KBM-7 (cell line): Measurements from ENCODE around the gene SC5D.

Experiments
- DNase-seq: peaks from one replicate; pipeline ENCODE4 v3.0.0-alpha.2; 2015
- in situ Hi-C: fragments of 300-500 bp; cut with MboI; formaldehyde crosslinking; loops from 2 replicates; pipeline ENCODE4 v1.14.3; 2020; ENCODE audit warnings: low sequenced_read_pairs, low pct_unique_long_range_greater_than_20kb, mixed read lengths

Gene SC5D

DNA sequence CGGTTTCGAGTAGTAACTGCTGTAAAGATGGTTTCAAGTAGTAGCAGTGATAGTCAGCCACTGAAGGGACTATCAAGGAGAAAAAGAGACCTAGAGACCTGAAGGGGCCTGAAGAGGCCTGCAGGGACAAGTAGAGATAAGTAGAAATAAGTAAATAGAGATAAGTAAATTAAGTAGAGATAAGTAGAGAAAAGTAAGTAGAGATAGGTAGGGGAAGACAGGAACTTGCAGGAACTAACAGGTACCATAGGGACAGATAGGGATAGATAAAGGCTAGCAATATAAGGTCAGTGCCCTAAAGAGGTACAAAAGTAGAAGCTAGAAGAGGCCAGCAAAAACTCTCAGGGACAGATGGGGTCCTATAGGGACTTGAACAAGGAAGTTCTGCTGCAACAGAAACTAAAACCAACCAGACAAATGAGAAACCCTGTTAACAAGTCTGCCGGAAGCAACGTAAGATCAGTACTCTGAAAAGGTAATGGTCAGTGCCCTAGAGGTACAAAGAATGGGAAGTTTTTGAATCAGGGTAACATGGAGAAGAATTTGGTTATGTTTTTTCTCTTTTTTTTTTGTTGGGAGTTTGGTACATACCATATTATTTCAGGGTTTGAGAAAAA, 9.6 kb upstream of the SC5D start:
- DNase-seq, result no peak

DNA sequence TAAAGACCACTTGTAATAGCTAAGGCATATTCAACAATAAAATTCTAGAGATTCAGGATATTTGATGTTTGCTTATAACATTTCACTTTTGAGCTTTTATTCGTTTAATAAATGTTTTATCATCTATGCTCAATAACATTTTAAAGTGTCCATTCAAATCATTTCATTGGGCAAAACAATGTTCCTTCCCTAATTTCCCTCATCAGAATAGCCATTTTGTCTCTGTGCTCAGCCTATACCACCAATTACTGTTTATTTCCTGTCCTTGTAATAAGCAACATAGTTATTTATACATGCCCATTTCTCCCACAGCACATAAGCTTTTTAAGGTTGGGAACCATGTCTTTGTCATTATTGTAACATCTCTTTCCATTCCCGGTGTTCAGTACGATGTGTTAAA, 1.3 kb upstream of the SC5D start:
- no peak for DNase-seq
- in situ Hi-C loops, result no loop called here

More for the DNA sequence above, 9.6 kb upstream of the SC5D start:
- in situ Hi-C loops, result no loop called here

DNA sequence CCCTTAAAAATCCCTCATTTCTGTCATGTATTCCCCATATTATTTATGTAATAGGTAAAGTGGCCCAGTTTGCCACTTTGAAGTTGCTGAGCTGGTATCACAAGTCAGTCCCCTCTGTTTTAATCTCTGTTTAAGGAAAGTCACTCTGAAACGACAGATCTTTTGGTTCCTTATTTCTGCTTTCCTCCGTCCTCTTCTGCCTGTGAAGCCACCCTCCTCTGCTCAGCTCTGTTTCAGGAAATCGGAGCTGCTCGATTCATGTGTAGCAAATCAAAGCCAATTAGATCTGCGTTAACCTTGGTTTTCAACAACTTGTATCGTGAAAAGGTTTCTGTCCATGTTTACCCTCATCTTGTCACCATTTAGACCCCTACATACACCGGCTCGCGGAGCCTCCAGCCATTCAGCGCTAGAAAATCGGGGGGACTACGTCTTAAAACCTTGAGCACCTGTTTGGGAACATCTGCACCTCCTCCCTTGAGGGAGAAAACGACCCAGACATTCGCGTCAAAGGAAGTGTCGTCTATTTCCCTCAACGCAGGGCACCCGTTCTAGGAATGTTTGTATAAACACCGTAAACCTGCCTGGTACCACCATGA, 576 bp upstream of the SC5D start:
- in situ Hi-C loops, result no loop called here
- peak; percentile 61 for DNase-seq

DNA sequence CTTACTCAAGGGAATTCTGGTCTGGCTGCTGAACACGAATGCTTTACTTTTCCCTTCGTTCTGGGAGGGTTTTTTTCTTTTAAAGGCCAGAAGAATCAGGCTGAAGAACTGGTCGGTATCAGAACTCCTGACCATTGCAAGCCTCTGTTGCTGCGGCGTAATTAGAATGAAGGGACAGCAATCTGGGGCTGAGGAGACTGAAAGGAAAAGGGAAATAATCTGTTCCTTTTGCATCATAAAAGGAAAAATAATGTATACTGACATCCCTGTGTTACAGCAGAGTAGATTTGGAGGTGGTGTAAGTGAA, 670 bp downstream of the SC5D start:
- in situ Hi-C loops, result no loop called here
- no peak for DNase-seq

DNA sequence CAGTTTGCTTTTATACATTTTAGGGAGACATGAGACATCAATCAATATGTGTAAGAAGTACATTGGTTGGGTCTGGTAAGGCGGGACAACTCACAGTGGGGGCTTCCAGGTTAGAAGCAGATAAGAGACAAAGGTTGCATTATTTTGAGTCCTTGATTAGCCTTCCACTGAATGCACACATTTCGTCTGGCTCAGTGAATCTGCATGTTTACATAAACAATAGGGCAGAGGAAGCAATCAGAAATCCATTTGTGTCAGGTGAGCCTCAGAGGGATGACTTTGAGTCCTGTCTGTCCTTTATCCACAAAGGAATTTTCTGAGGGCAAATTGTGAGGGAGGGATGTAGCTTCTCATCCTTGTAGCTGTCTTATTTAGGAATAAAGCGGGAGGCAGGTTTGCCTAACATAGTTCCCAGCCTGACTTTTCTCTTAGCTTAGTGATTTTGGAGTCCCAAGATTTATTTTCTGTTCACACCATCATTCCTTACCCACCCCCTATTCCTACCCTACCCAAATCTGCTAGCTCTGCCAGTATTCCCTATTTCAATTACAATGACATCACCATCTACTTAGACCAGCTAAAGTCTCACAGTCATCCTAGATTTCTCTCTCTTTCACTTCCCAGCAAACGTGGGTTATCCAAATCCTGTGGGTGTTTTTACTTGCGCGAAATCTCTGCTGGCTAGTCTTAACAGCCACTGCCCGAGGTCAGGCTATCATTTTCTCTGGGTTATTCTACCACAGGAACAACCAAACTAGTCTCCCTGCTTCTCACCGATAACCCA, 2.9 kb downstream of the SC5D start:
- DNase-seq, result no peak
- in situ Hi-C loops, result no loop called here

DNA sequence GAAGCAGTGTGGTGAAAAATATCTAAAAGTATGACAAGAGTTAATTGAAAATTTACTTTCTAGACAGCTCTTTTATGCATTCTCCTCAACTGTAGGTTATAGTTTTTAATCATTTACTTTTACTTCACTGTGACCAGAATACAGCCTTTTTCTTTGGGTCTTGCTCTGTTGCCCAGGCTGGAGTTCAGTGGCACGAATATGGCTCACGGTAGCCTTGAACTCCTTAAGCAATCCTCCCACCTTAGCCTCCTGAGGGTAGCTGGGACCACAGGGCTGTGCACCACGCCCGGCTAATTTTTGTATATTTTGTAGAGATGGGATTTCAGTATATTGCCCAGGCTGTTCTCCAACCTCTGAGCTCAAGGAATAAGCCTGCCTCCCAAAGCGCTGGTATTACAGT, 5.3 kb downstream of the SC5D start:
- no peak for DNase-seq
- in situ Hi-C loops, result no loop called here

DNA sequence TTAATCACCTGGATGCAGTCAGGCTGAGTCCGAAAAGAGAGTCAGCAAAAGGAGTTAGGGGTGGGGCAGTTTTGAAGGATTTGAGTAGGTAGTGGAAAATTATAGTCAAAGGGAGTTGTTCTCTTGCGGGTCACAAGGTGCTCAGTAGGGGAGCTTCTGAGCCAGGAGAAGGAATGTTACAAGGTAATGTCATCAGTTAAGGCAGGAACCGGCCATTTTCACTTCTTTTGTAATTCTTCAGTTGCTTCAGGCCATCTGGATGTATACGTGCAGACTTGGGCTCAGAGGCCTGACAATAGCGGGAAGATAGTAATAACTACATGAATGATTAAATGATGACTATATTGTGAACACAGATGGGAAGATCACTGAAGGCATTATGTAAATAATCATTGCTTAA, 6.2 kb downstream of the SC5D start:
- no peak for DNase-seq
- in situ Hi-C loops, result no loop called here

DNA sequence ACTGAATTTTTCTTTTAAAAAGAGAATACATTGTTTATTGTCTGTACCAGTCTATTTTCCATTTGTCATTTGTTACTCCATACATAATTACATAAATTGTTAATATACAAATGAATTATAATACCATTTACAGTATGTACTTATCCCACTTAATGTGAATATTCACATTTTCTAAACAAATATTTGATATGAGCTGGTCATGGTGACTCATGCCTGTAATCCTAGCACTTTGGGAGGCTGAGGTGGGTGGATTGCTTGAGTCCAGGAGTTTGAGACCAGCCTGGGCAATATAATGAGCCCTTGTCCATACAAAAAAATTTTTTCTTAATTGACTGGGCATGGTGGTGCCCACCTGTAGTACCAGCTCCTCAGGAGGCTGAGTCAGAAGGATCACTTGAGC, 6.8 kb downstream of the SC5D start:
- in situ Hi-C loops, result no loop called here
- DNase-seq, result no peak

DNA sequence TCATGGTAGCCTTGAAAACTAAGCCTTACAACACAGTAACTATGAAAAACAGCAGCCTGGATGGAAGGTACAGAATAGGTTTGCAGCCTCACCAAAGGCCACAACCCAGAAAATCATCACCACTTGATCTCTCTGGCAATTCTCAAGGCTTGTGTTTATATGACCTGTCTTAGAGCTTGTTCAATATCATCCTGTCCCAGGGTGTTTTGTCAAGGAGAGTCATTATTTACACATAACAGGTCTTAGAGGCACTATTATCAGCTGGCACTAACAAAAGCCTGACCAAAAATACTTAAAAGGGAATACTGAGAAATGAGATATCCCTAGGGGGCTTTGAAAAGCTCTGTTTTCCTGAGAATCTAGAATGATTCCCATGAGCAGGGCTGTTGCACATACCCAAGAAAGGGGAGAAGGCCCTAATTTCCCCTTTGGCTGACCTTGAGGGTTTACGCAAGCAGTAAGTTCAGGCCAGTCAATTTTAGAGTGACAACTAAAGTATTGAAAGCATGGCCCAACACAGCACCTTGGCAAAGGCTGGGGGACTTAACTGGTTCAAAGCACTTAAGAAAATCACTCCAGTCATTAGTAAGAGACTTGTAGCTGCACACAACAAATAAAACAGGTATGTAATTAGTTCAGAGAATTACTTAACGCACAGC, 7.9 kb downstream of the SC5D start:
- no peak for DNase-seq
- in situ Hi-C loops, result no loop called here

DNA sequence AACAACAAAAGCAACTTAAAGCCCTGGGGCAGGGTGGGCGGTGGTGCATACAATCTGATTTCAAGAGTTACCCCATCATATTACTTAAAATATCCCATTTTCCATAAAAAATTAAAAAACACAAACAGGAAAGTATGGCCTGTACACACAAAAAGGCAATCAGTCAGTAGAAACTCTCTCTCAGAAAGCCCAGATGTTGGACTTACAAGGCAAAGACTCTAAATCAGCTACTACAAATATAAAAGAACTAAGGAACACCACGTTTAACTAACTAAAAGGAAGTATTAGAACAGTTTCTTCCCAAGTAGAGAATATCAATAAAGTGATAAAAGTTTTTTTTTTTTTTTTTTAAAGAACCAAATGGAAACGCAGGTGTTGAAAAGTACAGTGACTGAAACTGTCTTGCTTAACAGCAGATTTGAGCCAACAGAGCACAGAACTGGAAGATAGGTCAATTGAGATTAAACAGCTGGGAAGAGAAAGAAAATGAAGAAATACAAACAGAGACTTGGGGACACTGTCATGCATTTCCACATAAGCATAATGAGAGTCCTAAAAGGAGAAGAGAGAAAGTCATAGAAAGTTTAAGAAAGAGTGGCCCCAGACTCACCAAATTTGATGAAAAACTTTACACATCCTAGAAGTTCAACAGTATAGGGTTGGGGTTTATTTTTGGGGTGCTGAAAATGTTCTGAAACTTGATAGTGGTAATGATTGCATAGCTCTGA, 8.6 kb downstream of the SC5D start:
- DNase-seq, result no peak
- in situ Hi-C loops, result no loop called here

DNA sequence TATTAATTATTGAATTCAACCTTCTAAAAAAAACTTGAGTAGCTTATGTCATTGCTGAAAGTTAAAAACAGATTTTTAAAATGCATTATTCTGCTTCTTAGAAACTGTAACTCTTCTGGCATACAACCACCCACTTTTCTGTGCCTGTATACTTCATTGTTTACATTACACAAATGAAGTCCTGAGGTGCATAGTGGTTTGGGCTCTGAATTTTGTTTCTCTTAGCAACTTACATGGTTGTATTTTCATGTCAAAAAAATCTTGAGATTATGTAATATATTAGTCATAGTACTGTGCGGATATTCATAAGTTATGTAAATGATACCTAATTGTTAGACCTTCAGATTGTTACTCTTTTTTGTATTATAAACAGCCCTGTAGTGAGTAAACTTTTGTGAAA, 12.2 kb downstream of the SC5D start:
- in situ Hi-C loops, result no loop called here

DNA sequence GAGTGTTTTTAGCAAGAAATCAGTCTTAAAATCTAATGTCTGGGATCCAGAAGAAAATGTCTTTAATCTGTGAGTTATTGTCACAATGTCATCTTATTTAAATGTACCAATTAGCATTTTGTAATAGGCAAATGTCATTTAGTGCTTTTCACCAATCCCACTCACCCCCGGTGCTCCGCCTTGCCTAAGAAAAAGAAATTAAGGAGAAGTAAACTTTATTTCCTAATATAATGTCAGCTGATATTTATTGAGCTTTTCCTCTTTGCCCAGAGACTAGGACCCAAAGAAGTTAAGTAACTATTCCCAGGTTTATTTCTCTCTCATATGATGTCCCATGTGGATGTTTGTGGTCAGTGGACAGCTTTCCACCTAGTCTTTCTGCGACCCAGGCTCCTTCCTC, 16.2 kb downstream of the SC5D start:
- in situ Hi-C loops, result no loop called here

More for the DNA sequence above, 12.2 kb downstream of the SC5D start:
- DNase-seq, result no peak

DNA sequence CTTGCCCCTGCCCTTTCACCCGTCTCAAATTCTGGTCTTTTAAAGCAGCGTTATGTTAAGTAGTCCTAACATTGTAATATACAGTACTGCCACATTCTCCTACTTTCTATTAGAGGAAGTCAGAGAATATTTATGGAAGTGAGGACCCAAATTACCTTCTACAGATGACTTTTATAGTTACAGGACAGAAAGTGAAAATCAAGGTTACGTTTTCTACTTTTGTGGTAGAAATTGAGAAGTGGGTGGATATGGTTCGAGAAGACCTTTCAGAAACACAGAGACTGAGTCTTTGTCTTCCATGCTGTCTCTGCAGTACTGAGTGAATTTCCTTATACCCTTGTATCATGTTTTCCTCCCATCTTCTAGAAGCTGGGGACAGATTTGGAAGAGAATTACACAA, 17.1 kb downstream of the SC5D start:
- in situ Hi-C loops, result no loop called here
- no peak for DNase-seq

More for the DNA sequence above, 16.2 kb downstream of the SC5D start:
- DNase-seq, result no peak

DNA sequence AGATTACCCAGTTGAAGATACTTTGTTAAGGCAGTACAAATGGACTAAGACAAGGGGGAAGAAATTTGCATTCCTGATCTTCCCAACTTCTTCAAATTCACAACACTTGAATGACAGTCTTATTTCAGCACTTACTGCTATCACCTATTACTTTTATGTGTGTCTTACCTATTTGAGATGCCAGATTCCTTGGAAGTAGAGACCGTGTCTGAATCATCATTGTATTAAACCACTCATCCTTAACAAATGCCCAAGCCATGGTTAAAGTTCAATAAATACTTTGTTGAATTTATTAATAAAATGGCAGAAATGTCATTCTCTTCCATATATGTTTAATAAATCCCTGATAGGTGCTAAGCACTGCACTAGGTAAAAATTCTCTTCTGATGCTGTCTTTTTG, 18.3 kb downstream of the SC5D start:
- in situ Hi-C loops, result no loop called here
- DNase-seq, result no peak

DNA sequence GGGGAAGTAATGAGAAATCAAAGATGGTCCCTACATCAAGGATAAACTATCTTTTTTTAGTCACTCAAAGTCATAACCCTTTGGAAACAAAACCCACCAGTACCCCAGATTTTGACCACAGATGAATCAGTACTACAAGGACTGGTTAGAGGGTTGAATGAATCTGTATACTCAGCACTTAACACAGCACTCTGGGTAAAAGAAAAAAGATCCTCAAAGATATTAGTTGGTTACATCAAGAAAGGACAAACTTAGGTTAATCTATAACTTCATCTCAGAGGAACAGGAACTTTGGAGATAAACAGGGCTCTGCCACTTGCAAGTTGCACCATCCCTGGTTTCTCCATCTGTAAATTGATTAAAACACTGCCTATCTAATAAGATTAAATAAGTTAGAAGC, 18.8 kb downstream of the SC5D start:
- in situ Hi-C loops, result no loop called here
- no peak for DNase-seq

DNA sequence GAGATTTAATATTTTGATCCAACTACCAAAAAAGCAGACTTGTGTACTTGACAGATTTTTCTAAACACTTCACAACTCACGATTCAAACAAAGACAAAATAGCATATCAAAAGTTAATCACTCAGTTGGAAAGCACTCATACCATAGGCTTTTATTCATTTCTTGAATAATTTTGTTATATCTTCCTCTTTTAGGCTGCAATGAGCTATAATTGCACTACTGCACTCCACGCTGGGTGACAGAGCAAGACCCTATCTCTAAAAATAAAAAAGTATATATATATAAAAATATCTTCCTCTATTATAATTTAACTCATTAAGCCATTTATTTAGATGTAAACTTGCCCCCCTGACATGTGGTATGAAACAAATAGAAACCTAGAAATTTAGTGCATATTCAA, 19.9 kb downstream of the SC5D start:
- no peak for DNase-seq
- in situ Hi-C loops, result no loop called here

DNA sequence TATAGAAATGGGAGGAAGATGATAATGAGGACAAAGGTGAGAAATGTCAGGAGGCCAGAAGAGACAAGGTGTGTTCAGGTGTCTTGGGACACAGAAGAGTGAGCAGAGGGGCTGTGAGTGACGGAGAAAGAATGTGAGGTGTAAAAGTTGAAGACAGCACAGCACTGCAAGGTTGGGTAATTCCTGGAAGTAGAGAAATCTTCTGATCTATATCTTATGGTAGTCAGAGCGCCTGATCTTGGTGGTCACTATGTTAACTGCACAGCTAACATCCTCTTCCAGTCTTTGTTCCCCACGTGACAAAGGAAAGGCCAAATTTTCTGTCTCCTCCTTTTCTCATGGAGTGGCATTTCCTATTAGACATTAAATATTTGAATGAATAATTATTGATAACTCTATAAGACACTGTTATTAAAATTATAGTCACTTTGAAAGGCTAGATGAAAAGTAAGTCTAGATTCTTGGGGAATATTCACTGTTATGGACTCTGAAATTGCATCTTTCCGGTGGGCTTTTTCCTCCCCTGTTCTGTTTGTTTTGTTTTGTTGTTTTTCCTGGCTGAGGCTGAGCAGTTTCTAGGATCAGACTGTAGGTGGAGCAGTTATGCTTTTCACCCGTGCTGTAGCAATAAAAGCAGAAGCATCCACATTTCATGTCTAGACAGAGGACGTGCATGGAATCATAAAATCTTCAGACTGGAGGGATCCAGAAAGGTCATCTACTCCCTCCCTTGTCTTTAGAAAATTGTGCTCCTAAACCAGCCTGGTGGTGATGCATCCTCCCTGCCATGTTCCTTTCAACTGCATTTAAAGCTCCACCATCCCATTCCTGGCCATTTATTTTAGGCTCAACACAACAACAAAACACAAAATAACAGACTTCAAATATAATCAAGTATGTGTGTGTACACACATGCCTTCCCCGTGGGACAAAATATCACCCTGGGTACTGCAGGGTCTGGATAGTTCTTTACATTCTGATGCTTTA, 26.6 kb downstream of the SC5D start:
- DNase-seq, result peak; percentile 84
- in situ Hi-C loops, result no loop called here

DNA sequence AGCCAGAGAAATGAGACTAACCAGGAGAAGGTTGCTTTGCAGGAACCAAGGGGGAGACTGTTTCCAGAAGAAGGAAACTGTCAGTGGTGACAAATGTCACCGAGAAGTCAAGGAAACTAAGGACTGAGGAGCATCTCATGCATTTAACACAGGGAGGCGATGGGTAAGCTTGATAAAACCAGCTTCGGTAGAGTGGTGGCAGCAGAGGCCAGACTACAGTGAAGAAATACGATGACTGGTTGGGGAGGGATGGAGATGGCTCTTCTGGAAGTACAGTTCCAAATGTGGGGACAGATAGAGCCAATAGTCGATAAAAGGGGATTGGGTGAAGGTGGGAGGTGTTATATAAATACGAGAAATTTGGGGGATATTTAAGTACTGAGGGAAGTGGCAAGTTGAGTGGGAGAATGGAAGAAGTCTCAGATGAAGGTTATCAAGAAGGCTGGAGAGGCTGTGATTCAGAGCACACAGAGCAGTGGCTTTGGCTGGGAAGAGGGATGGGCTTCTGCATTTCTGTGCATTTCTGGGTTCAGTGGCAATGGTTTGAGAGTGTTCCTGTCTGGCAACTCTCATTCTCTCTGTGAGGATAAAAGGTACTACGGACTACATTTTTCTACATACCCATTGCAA, 29.2 kb downstream of the SC5D start:
- in situ Hi-C loops, result no loop called here
- peak; percentile 64 for DNase-seq
